PC-3 (cell line): ENCODE measurements around the gene CDA. TPM values are rescaled to one million over a fixed set of nuclear protein-coding genes. Genes with fewer than 3 reads are reported as not detected.

Experiments used
- ATAC-seq: fragments of 200-7000 bp; cut with Tn5 transposase; 2 replicates; pipeline ENCODE4 v1.9.1; 2020; ENCODE audit warnings: mild to moderate bottlenecking, moderate library complexity
- BruUV-seq: library from RNA; stranded (reverse); fragments of 400-500 nt; replicated peaks from 2 replicates; lab custom pipeline; 2021; lab: Mats Ljungman, UMichigan
- CTCF ChIA-PET: fragments of 300-600 bp; sonication (Branson Sonifier 250); formaldehyde crosslinking; loops from one replicate; lab custom pipeline; 2022; ENCODE audit warnings: antibody characterized with exemption; lab: Charles Lee
- POLR2A ChIA-PET: fragments of 300-600 bp; sonication (Branson Sonifier 250); formaldehyde crosslinking; loops from one replicate; lab custom pipeline; 2022; ENCODE audit warnings: antibody characterized with exemption; ENCODE audit not compliant: unreplicated experiment; lab: Charles Lee
- DNase-seq: peaks from one replicate; pipeline ENCODE4 v3.0.0-alpha.2; 2015
- H2AFZ ChIP-seq: fragments of 300-600 bp; sonication (generic); 2 replicates; pipeline ENCODE4 v1.6.0; 2016; ENCODE audit warnings: antibody characterized with exemption, low read length
- H3F3A ChIP-seq: fragments of 300-600 bp; sonication (generic); one replicate; pipeline ENCODE4 v1.6.0; 2017; ENCODE audit warnings: antibody characterized with exemption, low read length, control low read depth, mild to moderate bottlenecking; ENCODE audit not compliant: unreplicated experiment
- H3K27ac ChIP-seq: fragments of 300-600 bp; sonication (generic); 2 replicates; pipeline ENCODE4 v1.5.1; 2016; ENCODE audit warnings: mild to moderate bottlenecking, low read length
- H3K27me3 ChIP-seq: fragments of 300-600 bp; sonication (generic); 2 replicates; pipeline ENCODE4 v1.6.1; 2016; ENCODE audit warnings: low read length, mixed read lengths
- H3K36me3 ChIP-seq: fragments of 300-600 bp; sonication (generic); 2 replicates; pipeline ENCODE4 v1.6.1; 2016; ENCODE audit warnings: low read depth, mixed run types, low read length, mixed read lengths
- H3K4me1 ChIP-seq: fragments of 300-600 bp; sonication (generic); 2 replicates; pipeline ENCODE4 v1.5.1; 2016; ENCODE audit warnings: low read length; ENCODE audit not compliant: insufficient read depth
- H3K4me2 ChIP-seq: fragments of 300-600 bp; sonication (generic); 2 replicates; pipeline ENCODE4 v1.6.0; 2016; ENCODE audit warnings: low read length
- H3K4me3 ChIP-seq: fragments of 300-600 bp; sonication (generic); 2 replicates; pipeline ENCODE4 v1.5.1; 2016; ENCODE audit warnings: mild to moderate bottlenecking, low read length, mixed read lengths
- H3K79me2 ChIP-seq: fragments of 300-600 bp; sonication (generic); 2 replicates; pipeline ENCODE4 v1.6.1; 2017; ENCODE audit warnings: low read length, mixed read lengths
- H3K9ac ChIP-seq: fragments of 300-600 bp; sonication (generic); 2 replicates; pipeline ENCODE4 v1.6.0; 2016; ENCODE audit warnings: mild to moderate bottlenecking, low read length
- H3K9me2 ChIP-seq: fragments of 300-600 bp; sonication (generic); replicated peaks from 2 replicates; pipeline ENCODE4 v1.6.1; 2016; ENCODE audit warnings: mixed run types, low read length, mixed read lengths
- H3K9me3 ChIP-seq: fragments of 300-600 bp; sonication (generic); 2 replicates; pipeline ENCODE4 v1.6.1; 2016; ENCODE audit warnings: low read length, mixed read lengths
- H4K20me1 ChIP-seq: fragments of 300-600 bp; sonication (generic); 2 replicates; pipeline ENCODE4 v1.6.1; 2016; ENCODE audit warnings: low read length, mixed read lengths
- CTCF ChIP-seq: fragments of 300-600 bp; sonication (generic); conservative IDR thresholded peaks from 2 replicates; pipeline ENCODE4 v1.5.1; 2017; ENCODE audit warnings: antibody characterized with exemption, low read depth, mild to moderate bottlenecking, low read length
- EZH2 ChIP-seq: fragments of 300-600 bp; sonication (generic); IDR thresholded peaks from one replicate; pipeline ENCODE4 v1.6.1; 2017; ENCODE audit warnings: antibody characterized with exemption, mild to moderate bottlenecking, low read length; ENCODE audit not compliant: unreplicated experiment
- EZH2phosphoT487 ChIP-seq: fragments of 300-600 bp; sonication (generic); IDR thresholded peaks from 2 replicates; pipeline ENCODE4 v1.6.1; 2018; ENCODE audit warnings: mild to moderate bottlenecking, antibody characterized with exemption, low read length, borderline replicate concordance
- intact Hi-C: fragments of 100-400 bp; cut with micrococcal nuclease; formaldehyde crosslinking; loops from 2 replicates; pipeline ENCODE4 v1.9.0; 2023
- total RNA-seq: library from RNA; depleted of rRNA; stranded (reverse); fragments of >200 nt; gene quantifications from 2 replicates; pipeline ENCODE4 v1.2.3, GENCODE V29; 2014

CDA gene
- total RNA-seq, 1 experiment from 2014 or later = 36.3 TPM

- ChIA-PET POLR2A (no interaction called here), CTCF (no interaction called here)
- DNase-seq (no peak), ATAC-seq (no peak)
- Histone ChIP-seq H3K27ac (no peak overlapping the region), H4K20me1 (no peaks in the 10 kb centered on the region), H3K4me3 (no peak overlapping the region), H3K4me2 (no peak overlapping the region), H3K79me2 (peaks cover 13% of the 10 kb centered on the region), H3K9ac (no peak overlapping the region), H3K9me3 (no peaks in the 10 kb centered on the region), H2AFZ (no peak overlapping the region), H3K36me3 (peaks cover 14% of the 10 kb centered on the region; the same call in 1 of the 2 replicates), H3F3A (no peaks in the 10 kb centered on the region), H3K9me2 (no peaks in the 10 kb centered on the region), H3K4me1 (peaks cover 18% of the 10 kb centered on the region), H3K27me3 (no peaks in the 10 kb centered on the region)
- intact Hi-C loops = no loop called here
- no TSS peak for BruUV-seq
- no peak for TF ChIP-seq EZH2phosphoT487
- TF ChIP-seq EZH2 = no peak
- TF ChIP-seq CTCF = no peak
Measured at GRCh38 chr1:20636785-20637347, 48.0 kb downstream of the CDA start.

- ChIA-PET CTCF (no interaction called here), POLR2A (no interaction called here)
- no peak for TF ChIP-seq EZH2phosphoT487
- TF ChIP-seq CTCF = peak; percentile 90
- no peaks in the 10 kb centered on the region for H3K9me2 ChIP-seq
- no peak overlapping the region for H3K4me2 ChIP-seq
- H4K20me1 ChIP-seq = no peaks in the 10 kb centered on the region
- H3K79me2 ChIP-seq = peaks cover under 1% of the 10 kb centered on the region; the same call in 1 of the 2 replicates
- H3F3A ChIP-seq = no peaks in the 10 kb centered on the region
- no peak overlapping the region for H3K27ac ChIP-seq
- no TSS peak for BruUV-seq
- H3K36me3 ChIP-seq = peaks cover 21% of the 10 kb centered on the region
- no peak overlapping the region for H2AFZ ChIP-seq
- no peak overlapping the region for H3K4me3 ChIP-seq
- H3K27me3 ChIP-seq = no peaks in the 10 kb centered on the region
- DNase-seq (peak; percentile 74), ATAC-seq (peak; percentile 79)
- peaks cover 2% of the 10 kb centered on the region; the same call in 1 of the 2 replicates for H3K4me1 ChIP-seq
- H3K9me3 ChIP-seq = no peaks in the 10 kb centered on the region
- H3K9ac ChIP-seq = no peak overlapping the region
- intact Hi-C loops = loop anchor here (1.0 to 2.0 kb wide), 2 partner anchors 65 to 118 kb away; no protein-coding TSS in a partner anchor
Measured at GRCh38 chr1:20640183-20640597, 51.3 kb downstream of the CDA start.

DNA sequence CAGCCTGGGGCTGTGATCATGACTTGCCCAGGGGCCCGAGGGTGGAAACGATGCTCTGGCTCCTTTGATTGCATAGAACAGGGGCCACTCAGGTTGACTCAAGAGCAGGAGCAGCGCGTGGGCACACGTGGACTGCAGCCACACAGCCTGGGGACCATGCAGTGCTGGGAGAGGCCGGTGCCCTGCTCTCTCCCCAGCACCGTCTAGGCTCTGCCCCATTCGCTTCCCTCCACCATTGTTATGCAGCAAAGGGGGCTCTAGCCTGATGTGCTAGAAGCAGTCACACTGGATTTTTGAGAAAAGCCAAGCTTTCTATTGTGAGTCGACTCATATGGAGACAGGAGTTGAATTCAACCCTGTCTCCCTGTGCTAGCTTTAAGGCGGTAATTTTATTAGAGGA lies 53.1 kb downstream of the CDA start:
- no peaks in the 10 kb centered on the region for H3K4me1 ChIP-seq
- ATAC-seq (no peak), DNase-seq (no peak)
- peaks cover 21% of the 10 kb centered on the region for H3K36me3 ChIP-seq
- no peaks in the 10 kb centered on the region for H3K9me2 ChIP-seq
- no peak overlapping the region for H2AFZ ChIP-seq
- no peaks in the 10 kb centered on the region for H3K27me3 ChIP-seq
- H3K79me2 ChIP-seq = no peaks in the 10 kb centered on the region
- no peaks in the 10 kb centered on the region for H4K20me1 ChIP-seq
- H3F3A ChIP-seq = no peaks in the 10 kb centered on the region
- H3K9me3 ChIP-seq = no peaks in the 10 kb centered on the region
- H3K27ac ChIP-seq = no peak overlapping the region
- CTCF ChIA-PET = no interaction called here
- H3K4me2 ChIP-seq = no peak overlapping the region
- intact Hi-C loops = loop anchor here (2.0 kb wide), 1 partner anchor 67 kb away; no protein-coding TSS in a partner anchor
- TF ChIP-seq EZH2 = no peak
- no peak for TF ChIP-seq CTCF
- TF ChIP-seq EZH2phosphoT487 = no peak
- BruUV-seq = no TSS peak
- POLR2A ChIA-PET = no interaction called here
- H3K9ac ChIP-seq = no peak overlapping the region
- H3K4me3 ChIP-seq = no peak overlapping the region
